Thymus (tissue), 11 donors: Measurements from ENCODE around the gene TLR4. TPM values are rescaled to one million over a fixed set of nuclear protein-coding genes. Genes with fewer than 3 reads are reported as not detected.

Source experiments
- DNase-seq, 9 donors: peaks; one replicate each; pipeline ENCODE4 v3.0.0-alpha.2; 2013; ENCODE audit warnings: low spot score in 9 of 9, low read depth in 6 of 9, missing footprints in 1 of 9
- H3K27ac ChIP-seq, 2 donors: one replicate each; pipeline ENCODE4 v1.5.1; 2013; ENCODE audit warnings: control low read depth in 1 of 2, low read depth in 1 of 2, low read length in 1 of 2, mild to moderate bottlenecking in 1 of 2, moderate library complexity in 1 of 2
- H3K27me3 ChIP-seq, 2 donors: one replicate each; pipeline ENCODE4 v1.5.1; 2013; ENCODE audit warnings: low read length in 1 of 2; ENCODE audit not compliant: control insufficient read depth in 2 of 2, insufficient read depth in 1 of 2
- H3K36me3 ChIP-seq, 2 donors: one replicate each; pipeline ENCODE4 v1.5.1; 2013; ENCODE audit warnings: low read length in 1 of 2, mild to moderate bottlenecking in 1 of 2, moderate library complexity in 1 of 2; ENCODE audit not compliant: control insufficient read depth in 2 of 2, insufficient read depth in 2 of 2
- H3K4me1 ChIP-seq, 2 donors: one replicate each; pipeline ENCODE4 v1.5.1; 2013; ENCODE audit warnings: low read length in 2 of 2; ENCODE audit not compliant: control insufficient read depth in 2 of 2, insufficient read depth in 2 of 2
- H3K4me3 ChIP-seq, 2 donors: one replicate each; pipeline ENCODE4 v1.5.1; 2013; ENCODE audit warnings: low read length in 2 of 2, control low read depth in 1 of 2, mild to moderate bottlenecking in 1 of 2
- H3K9me3 ChIP-seq, 2 donors: one replicate each; pipeline ENCODE4 v1.5.1; 2013; ENCODE audit warnings: low read length in 1 of 2, mild to moderate bottlenecking in 1 of 2; ENCODE audit not compliant: control insufficient read depth in 2 of 2, insufficient read depth in 1 of 2
- WGBS: extraction: QIAGEN DNeasy Blood & Tissue Kit; methylation state at CpG from one replicate; pipeline ENCODE4 v1.1.7; 2013; 5-methylcytosine and 5-hydroxymethylcytosine counted together
- polyA plus RNA-seq: library from polyadenylated mRNA; stranded (reverse); fragments of 200-250 nt; gene quantifications from one replicate; pipeline ENCODE4 v1.2.3, GENCODE V29; 2013
- total RNA-seq: library from RNA; stranded (reverse); fragments of 120-200 nt; gene quantifications from one replicate; pipeline ENCODE4 v1.2.4, GENCODE V29; 2013
- donor health status: healthy.

The TLR4 gene
- total and polyA plus RNA-seq, 2 donors = 4.7 to 8.5 TPM

DNA sequence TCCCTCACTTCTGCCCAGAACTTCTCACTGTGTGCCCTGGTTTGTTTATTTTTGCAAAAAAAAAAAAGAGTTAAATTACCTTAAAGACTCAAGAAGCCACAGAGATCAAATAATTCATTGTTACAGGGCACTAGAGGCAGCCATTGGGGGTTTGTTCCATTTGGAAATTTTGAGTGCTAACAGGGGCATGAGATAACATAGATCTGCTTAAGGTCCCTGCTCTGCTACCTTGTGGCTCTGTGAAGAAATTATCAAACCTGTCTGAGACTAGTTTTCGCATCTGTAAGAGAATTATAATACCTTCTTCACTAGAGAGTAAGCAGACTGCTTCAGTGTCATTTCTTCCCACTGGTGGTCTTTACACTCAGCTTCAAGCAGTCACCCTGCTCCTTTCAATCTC is 394 bp downstream of the TLR4 start:
- peak overlapping the region in 1 of 2 donors; percentile 43 for H3K27ac ChIP-seq
- no peaks in the 10 kb centered on the region for H3K36me3 ChIP-seq
- no peak overlapping the region for H3K4me3 ChIP-seq
- H3K9me3 ChIP-seq = no peaks in the 10 kb centered on the region
- no peak for DNase-seq
- WGBS = 90% methylated on average over 1 of the region's 1 CpG
- H3K27me3 ChIP-seq = no peaks in the 10 kb centered on the region
- no peaks in the 10 kb centered on the region for H3K4me1 ChIP-seq

DNA sequence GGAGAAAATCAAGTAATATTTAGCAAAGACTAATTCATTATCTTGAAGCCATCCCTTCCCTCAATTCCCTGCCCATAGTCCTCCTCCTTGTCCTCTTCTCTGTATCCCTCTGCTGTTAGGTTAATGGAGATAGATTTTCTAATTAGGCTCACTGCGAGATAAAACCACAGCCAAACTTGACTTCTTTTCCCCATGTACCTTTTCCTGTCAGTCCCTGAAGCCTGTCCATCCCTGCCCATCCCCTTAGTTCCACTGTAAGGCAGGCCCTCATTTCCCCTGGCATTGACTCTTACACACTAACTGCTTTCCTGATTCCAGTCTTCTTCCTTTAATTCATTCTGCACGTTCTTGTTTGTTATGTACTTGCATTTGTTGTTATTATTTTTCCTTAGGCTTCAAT is 1.2 kb downstream of the TLR4 start:
- H3K4me3 ChIP-seq = no peak overlapping the region
- no peaks in the 10 kb centered on the region for H3K9me3 ChIP-seq
- no peaks in the 10 kb centered on the region for H3K27me3 ChIP-seq
- DNase-seq = no peak
- H3K4me1 ChIP-seq = no peaks in the 10 kb centered on the region
- 82% methylated on average over 2 of the region's 2 CpGs for WGBS
- H3K36me3 ChIP-seq = no peaks in the 10 kb centered on the region
- peak overlapping the region in 1 of 2 donors; percentile 10 for H3K27ac ChIP-seq

DNA sequence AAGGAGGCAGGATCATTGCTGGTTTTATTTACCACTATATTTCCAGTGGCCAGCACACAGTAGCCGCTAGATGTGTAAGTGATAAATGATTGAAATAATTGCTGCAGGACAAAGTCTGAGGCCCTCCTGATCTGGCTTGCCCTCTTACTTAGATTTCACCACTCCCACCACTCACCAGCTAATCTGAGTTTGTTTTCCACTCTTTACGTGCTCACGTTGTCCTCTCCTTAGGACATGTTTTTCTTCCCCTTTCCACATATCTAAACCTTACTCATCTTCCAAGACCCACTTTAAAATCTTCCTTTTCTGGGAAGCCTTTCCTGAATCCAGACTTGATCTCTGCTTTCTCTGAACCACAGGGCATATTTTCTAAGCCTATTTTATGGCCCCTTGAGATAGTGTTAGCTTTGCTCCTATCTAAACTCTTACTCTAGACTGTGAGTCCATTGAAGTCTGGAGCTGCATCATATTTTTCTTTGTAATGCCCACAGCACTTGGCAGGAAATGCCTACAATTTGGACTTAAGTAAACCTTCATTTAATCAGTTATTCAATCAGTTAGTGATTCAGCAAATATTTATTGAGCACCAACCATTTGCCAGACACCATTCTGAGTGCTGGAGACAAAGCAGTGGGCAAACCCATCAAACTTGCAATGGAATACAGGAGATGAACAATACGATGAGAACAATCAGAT is 2.4 kb downstream of the TLR4 start:
- H3K36me3 ChIP-seq = no peaks in the 10 kb centered on the region
- DNase-seq = no peak
- H3K4me3 ChIP-seq = no peak overlapping the region
- WGBS = 93% methylated on average over 4 of the region's 4 CpGs
- H3K27ac ChIP-seq = no peak overlapping the region
- no peaks in the 10 kb centered on the region for H3K27me3 ChIP-seq
- no peaks in the 10 kb centered on the region for H3K9me3 ChIP-seq
- no peaks in the 10 kb centered on the region for H3K4me1 ChIP-seq

DNA sequence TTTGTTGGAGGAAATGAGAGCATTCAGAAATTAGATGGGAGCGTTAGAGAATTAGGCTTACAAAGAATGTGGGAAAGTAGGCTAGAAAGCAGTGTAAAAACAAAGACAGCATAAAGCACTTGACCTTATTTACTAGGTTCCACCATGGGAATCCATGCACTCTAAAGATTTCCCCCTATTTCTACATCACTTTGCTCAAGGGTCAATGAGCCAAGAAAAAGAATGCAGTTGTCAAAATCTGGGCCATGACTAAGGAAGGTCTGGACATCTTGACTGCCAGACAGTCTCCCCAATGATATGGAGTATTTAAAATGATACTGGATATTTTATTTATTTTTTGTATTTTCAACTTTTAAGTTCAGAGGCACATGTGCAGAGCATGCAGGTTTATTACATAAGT is 3.4 kb downstream of the TLR4 start:
- H3K4me1 ChIP-seq = no peaks in the 10 kb centered on the region
- H3K4me3 ChIP-seq = no peak overlapping the region
- H3K27ac ChIP-seq = no peak overlapping the region
- H3K27me3 ChIP-seq = no peaks in the 10 kb centered on the region
- H3K9me3 ChIP-seq = no peaks in the 10 kb centered on the region
- 96% methylated on average over 1 of the region's 1 CpG for WGBS
- no peaks in the 10 kb centered on the region for H3K36me3 ChIP-seq
- no peak for DNase-seq

DNA sequence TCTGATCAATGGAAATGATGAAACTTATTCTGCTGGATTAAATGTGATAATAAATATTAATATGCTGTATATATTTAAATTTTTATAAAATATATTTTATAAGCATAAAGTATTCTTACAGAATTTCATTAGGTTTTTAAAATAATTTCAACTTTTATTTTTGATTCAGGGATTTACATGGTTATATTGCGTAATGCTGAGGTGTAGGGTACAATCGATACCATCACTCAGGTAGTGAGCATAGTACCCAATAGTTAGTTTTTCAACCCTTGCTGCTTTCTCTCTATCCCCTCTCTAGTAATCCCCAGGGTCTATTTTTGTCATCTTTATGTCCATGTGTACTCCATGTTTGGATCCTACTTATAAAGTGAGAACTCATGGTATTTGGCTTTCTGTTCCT is 5.7 kb downstream of the TLR4 start:
- Histone ChIP-seq H3K4me1 (no peaks in the 10 kb centered on the region), H3K36me3 (no peaks in the 10 kb centered on the region), H3K9me3 (no peaks in the 10 kb centered on the region), H3K4me3 (no peak overlapping the region), H3K27ac (no peak overlapping the region), H3K27me3 (no peaks in the 10 kb centered on the region)
- 94% methylated on average over 2 of the region's 2 CpGs for WGBS
- DNase-seq = no peak

DNA sequence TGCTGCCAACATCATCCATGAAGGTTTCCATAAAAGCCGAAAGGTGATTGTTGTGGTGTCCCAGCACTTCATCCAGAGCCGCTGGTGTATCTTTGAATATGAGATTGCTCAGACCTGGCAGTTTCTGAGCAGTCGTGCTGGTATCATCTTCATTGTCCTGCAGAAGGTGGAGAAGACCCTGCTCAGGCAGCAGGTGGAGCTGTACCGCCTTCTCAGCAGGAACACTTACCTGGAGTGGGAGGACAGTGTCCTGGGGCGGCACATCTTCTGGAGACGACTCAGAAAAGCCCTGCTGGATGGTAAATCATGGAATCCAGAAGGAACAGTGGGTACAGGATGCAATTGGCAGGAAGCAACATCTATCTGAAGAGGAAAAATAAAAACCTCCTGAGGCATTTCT is 10.1 kb downstream of the TLR4 start:
- Histone ChIP-seq H3K36me3 (no peaks in the 10 kb centered on the region), H3K4me3 (no peak overlapping the region)

DNA sequence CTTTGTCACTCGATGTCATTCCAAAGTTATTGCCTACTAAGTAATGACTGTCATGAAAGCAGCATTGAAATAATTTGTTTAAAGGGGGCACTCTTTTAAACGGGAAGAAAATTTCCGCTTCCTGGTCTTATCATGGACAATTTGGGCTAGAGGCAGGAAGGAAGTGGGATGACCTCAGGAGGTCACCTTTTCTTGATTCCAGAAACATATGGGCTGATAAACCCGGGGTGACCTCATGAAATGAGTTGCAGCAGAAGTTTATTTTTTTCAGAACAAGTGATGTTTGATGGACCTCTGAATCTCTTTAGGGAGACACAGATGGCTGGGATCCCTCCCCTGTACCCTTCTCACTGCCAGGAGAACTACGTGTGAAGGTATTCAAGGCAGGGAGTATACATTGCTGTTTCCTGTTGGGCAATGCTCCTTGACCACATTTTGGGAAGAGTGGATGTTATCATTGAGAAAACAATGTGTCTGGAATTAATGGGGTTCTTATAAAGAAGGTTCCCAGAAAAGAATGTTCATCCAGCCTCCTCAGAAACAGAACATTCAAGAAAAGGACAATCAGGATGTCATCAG is 11.3 kb downstream of the TLR4 start:
- Histone ChIP-seq H3K4me1 (no peaks in the 10 kb centered on the region), H3K27me3 (no peaks in the 10 kb centered on the region), H3K27ac (no peak overlapping the region), H3K36me3 (no peaks in the 10 kb centered on the region), H3K9me3 (no peaks in the 10 kb centered on the region), H3K4me3 (no peak overlapping the region)
- WGBS = 72% methylated on average over 5 of the region's 5 CpGs
- no peak for DNase-seq

More for the DNA sequence above, 10.1 kb downstream of the TLR4 start:
- no peak for DNase-seq
- Histone ChIP-seq H3K4me1 (no peaks in the 10 kb centered on the region), H3K9me3 (no peaks in the 10 kb centered on the region), H3K27me3 (no peaks in the 10 kb centered on the region), H3K27ac (no peak overlapping the region)
- WGBS = 92% methylated on average over 6 of the region's 6 CpGs

DNA sequence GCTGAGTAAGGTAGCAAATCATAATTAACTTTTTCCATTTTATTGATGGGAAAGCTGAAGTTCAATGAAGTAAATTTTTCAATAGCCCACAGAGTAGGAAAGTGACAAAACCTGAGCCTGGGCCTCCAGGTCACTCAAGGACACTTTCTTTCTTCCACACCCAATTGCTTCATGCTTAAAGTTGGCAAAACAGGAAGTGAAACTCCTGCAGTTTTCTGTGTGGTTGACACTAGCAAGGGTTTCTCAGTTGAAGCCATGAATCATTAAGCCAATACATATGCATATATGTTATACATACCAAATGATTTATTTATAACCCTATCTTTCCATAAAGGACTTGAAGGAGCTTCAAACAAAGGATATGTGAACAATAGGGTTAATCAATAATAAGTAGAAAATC is 13.9 kb downstream of the TLR4 start:
- H3K4me1 ChIP-seq = no peaks in the 10 kb centered on the region
- DNase-seq = peak in 1 of 9 donors; percentile 16

DNA sequence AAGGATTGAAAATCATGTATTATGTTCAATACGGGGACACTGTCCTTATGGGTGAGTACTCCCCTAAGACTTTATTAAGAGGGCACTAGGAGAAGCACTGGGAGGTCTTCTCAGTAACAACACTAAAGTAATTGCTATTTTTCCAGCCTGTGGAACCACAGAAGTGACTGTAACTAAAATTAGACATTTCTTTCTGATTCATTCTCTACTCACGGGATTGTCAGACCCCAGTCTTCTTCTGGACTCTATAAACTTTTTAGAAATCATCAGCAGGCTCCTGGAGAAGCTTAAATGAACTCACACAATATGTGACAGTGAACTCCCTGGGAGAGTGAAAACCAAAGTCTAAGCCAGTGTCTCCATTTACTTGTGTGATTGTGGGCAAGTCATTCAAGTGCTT is 14.5 kb downstream of the TLR4 start:
- Histone ChIP-seq H3K27me3 (no peaks in the 10 kb centered on the region), H3K4me1 (no peaks in the 10 kb centered on the region), H3K27ac (no peak overlapping the region), H3K4me3 (no peak overlapping the region), H3K36me3 (no peaks in the 10 kb centered on the region), H3K9me3 (no peaks in the 10 kb centered on the region)
- DNase-seq = no peak
- WGBS = 63% methylated on average over 2 of the region's 2 CpGs

More for the DNA sequence above, 13.9 kb downstream of the TLR4 start:
- no peaks in the 10 kb centered on the region for H3K9me3 ChIP-seq
- H3K4me3 ChIP-seq = no peak overlapping the region
- H3K27ac ChIP-seq = no peak overlapping the region
- no peaks in the 10 kb centered on the region for H3K27me3 ChIP-seq
- H3K36me3 ChIP-seq = no peaks in the 10 kb centered on the region
